GM12878 (cell line): ENCODE data around the gene AK8. TPM values are rescaled to one million over a fixed set of nuclear protein-coding genes. Genes with fewer than 3 reads are reported as not detected.

Experiments
- CHD4 ChIP-seq: fragments of 200-600 bp; sonication (generic); IDR thresholded peaks from 2 replicates; pipeline ENCODE4 v1.6.1; 2016; ENCODE audit warnings: mild to moderate bottlenecking
- ETV6 ChIP-seq, 2 experiments: fragments of 450-650 bp in 1 of 2; IDR thresholded peaks in 1 of 2; conservative IDR thresholded peaks in 1 of 2; 2 replicates each; pipeline ENCODE4 v1.6.1; 2014; ENCODE audit warnings: antibody characterized with exemption in 1 of 2, borderline replicate concordance in 1 of 2, low read depth in 1 of 2, mild to moderate bottlenecking in 1 of 2, moderate library complexity in 1 of 2
- KLF5 ChIP-seq: fragments of 450-650 bp; IDR thresholded peaks from 2 replicates; pipeline ENCODE4 v1.6.1; 2014; ENCODE audit warnings: mild to moderate bottlenecking; ENCODE audit not compliant: partially characterized antibody
- MEF2B ChIP-seq: fragments of 450-650 bp; IDR thresholded peaks from 2 replicates; pipeline ENCODE4 v1.6.1; 2018; ENCODE audit warnings: mild to moderate bottlenecking, moderate library complexity; ENCODE audit not compliant: partially characterized antibody, poor library complexity, severe bottlenecking
- NRF1 ChIP-seq: conservative IDR thresholded peaks from 2 replicates; pipeline ENCODE4 v1.6.1; 2011; ENCODE audit warnings: mild to moderate bottlenecking, low read depth, low read length, improper control_type of control experiment
- SMAD5 ChIP-seq: IDR thresholded peaks from 2 replicates; pipeline ENCODE4 v1.6.1; 2016; ENCODE audit warnings: antibody characterized with exemption, low read depth
- SMARCA5 ChIP-seq: fragments of 450-650 bp; IDR thresholded peaks from 2 replicates; pipeline ENCODE4 v1.6.1; 2017; ENCODE audit warnings: mild to moderate bottlenecking
- polyA plus RNA-seq, 11 experiments: library from polyadenylated mRNA; depleted of rRNA in 4 of 11; unstranded in 6 of 11; stranded (reverse) in 5 of 11; fragments of >200 nt; fragmentation: Nextera tagmentation in 4 of 11; fragmentation: Illumina TruSeq in 1 of 11; extraction: Ambion mirVana in 4 of 11; extraction: Trizol in 1 of 11; gene quantifications; 1 replicate in 1 of 11; 2 replicates in 10 of 11; pipeline versions ENCODE4 v1.2.1 to v1.2.3, GENCODE V29; 2011 to 2016; ENCODE audit warnings: inconsistent platforms in 2 of 11, missing spikeins in 2 of 11, low read depth in 1 of 11
- total RNA-seq, 4 experiments: library from RNA; depleted of rRNA in 3 of 4; stranded (reverse); fragments of >200 nt in 3 of 4; fragmentation: Illumina TruSeq in 1 of 4; extraction: Trizol in 1 of 4; gene quantifications; 2 replicates each; pipeline versions ENCODE4 v1.2.1 to v1.2.3, GENCODE V29; 2013 to 2021
- TF ChIP-seq, protein P1 (sequence below): fragments of 450-650 bp; conservative IDR thresholded peaks from 2 replicates; pipeline ENCODE4 v1.6.1; 2017; ENCODE audit warnings: mild to moderate bottlenecking, moderate library complexity

Gene AK8
- total and polyA plus RNA-seq, 10 of the 15 experiments (the other 5 are each of a cell fraction or from before 2014, with no cell fraction given): 0.03 to 0.12 (median 0.06) TPM; not detected in 5

DNA sequence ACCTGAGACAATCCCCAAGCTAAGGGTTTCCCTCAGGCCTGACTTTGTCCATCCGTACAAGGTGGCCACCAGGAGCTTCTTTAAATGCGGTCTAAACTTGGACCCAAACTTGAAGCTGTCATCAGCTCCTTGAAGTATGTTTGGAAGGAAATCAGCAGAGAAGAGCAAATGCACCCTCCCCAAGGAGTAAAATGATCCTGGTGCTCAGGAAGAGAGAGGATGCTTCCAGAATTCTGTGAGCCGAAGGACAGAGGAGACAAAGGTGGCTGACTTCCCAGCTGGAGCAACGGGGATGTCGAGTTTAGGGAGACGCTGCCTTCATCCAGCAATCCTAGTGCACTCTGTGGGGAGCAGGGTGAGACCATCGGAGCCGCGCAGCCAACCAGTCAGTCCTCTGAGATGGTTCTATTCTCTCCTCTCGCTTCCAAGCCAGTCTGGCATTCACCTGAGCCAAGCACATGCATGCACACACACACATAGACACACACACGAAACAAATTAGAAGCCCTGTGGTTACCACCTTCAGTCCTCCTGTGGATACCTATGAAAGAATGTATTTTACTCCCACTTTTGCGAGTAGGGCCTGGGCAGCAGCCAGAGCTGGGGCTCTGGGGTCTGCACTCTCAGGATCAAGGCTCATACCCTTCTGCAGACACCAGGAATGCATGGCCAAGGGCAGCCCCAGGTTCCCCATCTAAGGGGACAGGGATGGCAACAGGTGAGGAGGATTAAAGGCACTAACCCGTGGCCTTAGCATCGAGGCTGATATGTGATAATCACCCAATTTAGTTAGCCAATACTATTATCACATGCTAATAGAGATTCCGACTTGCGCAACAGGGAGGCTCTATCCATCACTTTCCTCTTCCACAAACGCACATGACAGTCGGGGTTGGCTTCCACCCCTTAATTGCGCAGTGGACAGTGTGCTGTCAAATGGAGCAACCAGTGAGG is 132.1 kb downstream of the AK8 start (continued):
- TF ChIP-seq, protein P1, sequence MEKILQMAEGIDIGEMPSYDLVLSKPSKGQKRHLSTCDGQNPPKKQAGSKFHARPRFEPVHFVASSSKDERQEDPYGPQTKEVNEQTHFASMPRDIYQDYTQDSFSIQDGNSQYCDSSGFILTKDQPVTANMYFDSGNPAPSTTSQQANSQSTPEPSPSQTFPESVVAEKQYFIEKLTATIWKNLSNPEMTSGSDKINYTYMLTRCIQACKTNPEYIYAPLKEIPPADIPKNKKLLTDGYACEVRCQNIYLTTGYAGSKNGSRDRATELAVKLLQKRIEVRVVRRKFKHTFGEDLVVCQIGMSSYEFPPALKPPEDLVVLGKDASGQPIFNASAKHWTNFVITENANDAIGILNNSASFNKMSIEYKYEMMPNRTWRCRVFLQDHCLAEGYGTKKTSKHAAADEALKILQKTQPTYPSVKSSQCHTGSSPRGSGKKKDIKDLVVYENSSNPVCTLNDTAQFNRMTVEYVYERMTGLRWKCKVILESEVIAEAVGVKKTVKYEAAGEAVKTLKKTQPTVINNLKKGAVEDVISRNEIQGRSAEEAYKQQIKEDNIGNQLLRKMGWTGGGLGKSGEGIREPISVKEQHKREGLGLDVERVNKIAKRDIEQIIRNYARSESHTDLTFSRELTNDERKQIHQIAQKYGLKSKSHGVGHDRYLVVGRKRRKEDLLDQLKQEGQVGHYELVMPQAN: no peak
- TF ChIP-seq SMARCA5: no peak
- no peak for TF ChIP-seq KLF5
- no peak for TF ChIP-seq MEF2B
- TF ChIP-seq ETV6 (conservative IDR thresholded peaks at IDR 0.05 in 1 of 2, IDR thresholded peaks at IDR 0.05 in 1 of 2; ENCODE audit: borderline replicate concordance in 1 of 2, low read depth in 1 of 2): no peak
- TF ChIP-seq SMAD5: no peak
- TF ChIP-seq CHD4: no peak
- TF ChIP-seq NRF1: no peak
